WERI-Rb-1 (cell line): ENCODE measurements around the gene MEGF8.

Experiments used
- DNase-seq: peaks from one replicate; pipeline ENCODE4 v3.0.0-alpha.2; 2020
- H3K27ac ChIP-seq: fragments of 250-450 bp; sonication (Bioruptor Pico); 2 replicates; pipeline ENCODE4 v1.5.1; 2020; ENCODE audit warnings: mild to moderate bottlenecking, moderate library complexity
- H3K27me3 ChIP-seq: fragments of 250-450 bp; sonication (Bioruptor Pico); 2 replicates; pipeline ENCODE4 v1.5.1; 2021; ENCODE audit warnings: mild to moderate bottlenecking, low read depth, moderate library complexity; ENCODE audit not compliant: insufficient read depth, severe bottlenecking
- H3K36me3 ChIP-seq: fragments of 250-450 bp; sonication (Bioruptor Pico); 2 replicates; pipeline ENCODE4 v1.5.1; 2020; ENCODE audit warnings: mild to moderate bottlenecking, moderate library complexity
- H3K4me3 ChIP-seq: 2 replicates; pipeline ENCODE4 v1.5.1; 2011; ENCODE audit warnings: low read depth, mild to moderate bottlenecking, control low read depth, low read length
- H3K9me3 ChIP-seq: fragments of 250-450 bp; sonication (Bioruptor Pico); 2 replicates; pipeline ENCODE4 v1.5.1; 2021; ENCODE audit warnings: mild to moderate bottlenecking, moderate library complexity; ENCODE audit not compliant: severe bottlenecking
- CTCF ChIP-seq: IDR thresholded peaks from 2 replicates; pipeline ENCODE4 v1.5.1; 2011; ENCODE audit warnings: low read depth, mild to moderate bottlenecking, control low read depth, inconsistent platforms, low read length

Gene MEGF8

GRCh38 chr19:42403586-42403985 is 78.2 kb downstream of the MEGF8 start:
- no peak overlapping the region for H3K4me3 ChIP-seq
- H3K9me3 ChIP-seq, result no peaks in the 10 kb centered on the region
- no peak for DNase-seq
- H3K27ac ChIP-seq, result no peak overlapping the region
- H3K36me3 ChIP-seq, result no peaks in the 10 kb centered on the region
- TF ChIP-seq CTCF, result no peak
- no peaks in the 10 kb centered on the region for H3K27me3 ChIP-seq

GRCh38 chr19:42406111-42406510 is 80.7 kb downstream of the MEGF8 start:
- no peaks in the 10 kb centered on the region for H3K36me3 ChIP-seq
- TF ChIP-seq CTCF, result no peak
- no peaks in the 10 kb centered on the region for H3K9me3 ChIP-seq
- no peak overlapping the region for H3K4me3 ChIP-seq
- DNase-seq, result no peak
- no peaks in the 10 kb centered on the region for H3K27me3 ChIP-seq
- H3K27ac ChIP-seq, result no peak overlapping the region

GRCh38 chr19:42407085-42407815 is 81.8 kb downstream of the MEGF8 start:
- TF ChIP-seq CTCF, result no peak
- Histone ChIP-seq H3K27ac (no peak overlapping the region), H3K27me3 (no peaks in the 10 kb centered on the region), H3K4me3 (no peak overlapping the region), H3K36me3 (no peaks in the 10 kb centered on the region), H3K9me3 (no peaks in the 10 kb centered on the region)
- DNase-seq, result no peak

GRCh38 chr19:42407816-42408175 is 82.4 kb downstream of the MEGF8 start:
- Histone ChIP-seq H3K36me3 (no peaks in the 10 kb centered on the region), H3K4me3 (no peak overlapping the region), H3K27ac (no peak overlapping the region), H3K9me3 (no peaks in the 10 kb centered on the region), H3K27me3 (no peaks in the 10 kb centered on the region)
- DNase-seq, result no peak
- no peak for TF ChIP-seq CTCF

GRCh38 chr19:42409477-42409876 is 84.0 kb downstream of the MEGF8 start:
- TF ChIP-seq CTCF, result no peak
- H3K36me3 ChIP-seq, result no peaks in the 10 kb centered on the region
- no peaks in the 10 kb centered on the region for H3K27me3 ChIP-seq
- H3K9me3 ChIP-seq, result no peaks in the 10 kb centered on the region
- no peak overlapping the region for H3K4me3 ChIP-seq
- DNase-seq, result no peak
- H3K27ac ChIP-seq, result no peak overlapping the region

- H3K27me3 ChIP-seq, result no peaks in the 10 kb centered on the region
Observed at GRCh38 chr19:42410371-42410770, 84.9 kb downstream of the MEGF8 start.

More at GRCh38 chr19:42410371-42410770, 84.9 kb downstream of the MEGF8 start:
- no peak overlapping the region for H3K27ac ChIP-seq
- DNase-seq, result no peak
- H3K4me3 ChIP-seq, result no peak overlapping the region
- TF ChIP-seq CTCF, result no peak
- no peaks in the 10 kb centered on the region for H3K9me3 ChIP-seq
- no peaks in the 10 kb centered on the region for H3K36me3 ChIP-seq
